H9 (cell line): ENCODE results near the gene HMGB4. TPM values are rescaled to one million over a fixed set of nuclear protein-coding genes. Genes with fewer than 3 reads are reported as not detected.

Source experiments
- DNase-seq: peaks from one replicate; pipeline ENCODE4 v3.0.0-alpha.2; 2017
- H2AFZ ChIP-seq: one replicate; pipeline ENCODE4 v1.6.1; 2013; ENCODE audit warnings: mild to moderate bottlenecking, low read length, control low read depth, moderate library complexity
- H2AK5ac ChIP-seq: 2 replicates; pipeline ENCODE4 v1.6.1; 2013; ENCODE audit warnings: low read length, control low read depth, mixed read lengths; ENCODE audit not compliant: insufficient read length
- H2BK120ac ChIP-seq: one replicate; pipeline ENCODE4 v1.6.1; 2013; ENCODE audit warnings: low read depth, mild to moderate bottlenecking, low read length, control low read depth, inconsistent platforms; ENCODE audit not compliant: poor library complexity, severe bottlenecking
- H2BK12ac ChIP-seq: 2 replicates; pipeline ENCODE4 v1.6.1; 2013; ENCODE audit warnings: low read length, control low read depth, mixed read lengths, low read depth; ENCODE audit not compliant: insufficient read length
- H2BK15ac ChIP-seq: 2 replicates; pipeline ENCODE4 v1.6.1; 2013; ENCODE audit warnings: low read depth, low read length, control low read depth
- H2BK20ac ChIP-seq: one replicate; pipeline ENCODE4 v1.6.1; 2013; ENCODE audit warnings: low read depth, mild to moderate bottlenecking, low read length, control low read depth, inconsistent platforms; ENCODE audit not compliant: poor library complexity, severe bottlenecking
- H2BK5ac ChIP-seq: 2 replicates; pipeline ENCODE4 v1.6.1; 2013; ENCODE audit warnings: low read length, control low read depth, mixed read lengths; ENCODE audit not compliant: insufficient read length
- H3K14ac ChIP-seq: 2 replicates; pipeline ENCODE4 v1.6.1; 2013; ENCODE audit warnings: low read length, control low read depth; ENCODE audit not compliant: insufficient read depth
- H3K18ac ChIP-seq: 2 replicates; pipeline ENCODE4 v1.6.1; 2013; ENCODE audit warnings: low read depth, mild to moderate bottlenecking, mixed read lengths, low read length, control low read depth; ENCODE audit not compliant: insufficient read length
- H3K23ac ChIP-seq: 2 replicates; pipeline ENCODE4 v1.6.1; 2013; ENCODE audit warnings: low read length, control low read depth, mixed read lengths, low read depth; ENCODE audit not compliant: insufficient read length
- H3K23me2 ChIP-seq: 2 replicates; pipeline ENCODE4 v1.6.1; 2013; ENCODE audit warnings: low read depth, mild to moderate bottlenecking, mixed read lengths, low read length, control low read depth; ENCODE audit not compliant: insufficient read length, poor library complexity, severe bottlenecking
- H3K27ac ChIP-seq: 2 replicates; pipeline ENCODE4 v1.5.1; 2013; ENCODE audit warnings: low read length, control low read depth, mixed read lengths, low read depth; ENCODE audit not compliant: insufficient read length
- H3K27me3 ChIP-seq: 2 replicates; pipeline ENCODE4 v1.6.1; 2013; ENCODE audit warnings: low read length, control low read depth, inconsistent platforms; ENCODE audit not compliant: insufficient read depth
- H3K4ac ChIP-seq: 2 replicates; pipeline ENCODE4 v1.6.1; 2013; ENCODE audit warnings: low read depth, mild to moderate bottlenecking, control low read depth, inconsistent platforms, low read length, moderate library complexity
- H3K4me1 ChIP-seq: 2 replicates; pipeline ENCODE4 v1.6.1; 2013; ENCODE audit warnings: low read length, control low read depth, inconsistent platforms; ENCODE audit not compliant: insufficient read depth
- H3K4me2 ChIP-seq: 2 replicates; pipeline ENCODE4 v1.6.1; 2013; ENCODE audit warnings: low read length, control low read depth, mixed read lengths; ENCODE audit not compliant: insufficient read length, insufficient read depth
- H3K56ac ChIP-seq: 2 replicates; pipeline ENCODE4 v1.6.1; 2013; ENCODE audit warnings: low read depth, mild to moderate bottlenecking, mixed read lengths, low read length, control low read depth; ENCODE audit not compliant: insufficient read length
- H3K79me1 ChIP-seq: 2 replicates; pipeline ENCODE4 v1.6.1; 2013; ENCODE audit warnings: low read depth, mild to moderate bottlenecking, moderate library complexity, low read length, control low read depth, inconsistent platforms; ENCODE audit not compliant: insufficient read depth, poor library complexity, severe bottlenecking
- H3K79me2 ChIP-seq: 2 replicates; pipeline ENCODE4 v1.6.1; 2013; ENCODE audit warnings: low read length, control low read depth, inconsistent platforms; ENCODE audit not compliant: insufficient read depth
- H3K9ac ChIP-seq: 2 replicates; pipeline ENCODE4 v1.6.1; 2013; ENCODE audit warnings: low read length, control low read depth, mixed read lengths; ENCODE audit not compliant: insufficient read length; ENCODE audit errors: extremely low read depth
- H3K9me3 ChIP-seq: one replicate; pipeline ENCODE4 v1.6.1; 2013; ENCODE audit warnings: low read depth, low read length, inconsistent platforms; ENCODE audit not compliant: control insufficient read depth
- H3T11ph ChIP-seq: one replicate; pipeline ENCODE4 v1.6.1; 2013; ENCODE audit warnings: mild to moderate bottlenecking, low read length, control low read depth, inconsistent platforms
- H4K20me1 ChIP-seq: one replicate; pipeline ENCODE4 v1.6.1; 2013; ENCODE audit not compliant: control insufficient read depth, insufficient read length, insufficient read depth
- H4K5ac ChIP-seq: 2 replicates; pipeline ENCODE4 v1.6.1; 2013; ENCODE audit warnings: low read depth, mild to moderate bottlenecking, mixed read lengths, low read length, control low read depth; ENCODE audit not compliant: insufficient read length
- H4K8ac ChIP-seq: replicated peaks from 2 replicates; pipeline ENCODE4 v1.6.1; 2013; ENCODE audit warnings: low read length, control low read depth, mixed read lengths, low read depth; ENCODE audit not compliant: insufficient read length
- H4K91ac ChIP-seq: 2 replicates; pipeline ENCODE4 v1.6.1; 2013; ENCODE audit warnings: low read depth, mild to moderate bottlenecking, moderate library complexity, mixed read lengths, low read length, control low read depth; ENCODE audit not compliant: insufficient read length
- H3K27ac Mint-ChIP-seq, 3 experiments: 2 replicates in 2 of 3; 3 replicates in 1 of 3; pipeline ENCODE4 v1.8.0; 2020 to 2021; ENCODE audit warnings: mixed read lengths in 3 of 3, mild to moderate bottlenecking in 1 of 3, moderate library complexity in 1 of 3
- H3K27me3 Mint-ChIP-seq: 2 replicates; pipeline ENCODE4 v1.8.0; 2021; ENCODE audit warnings: low read depth, mild to moderate bottlenecking, moderate library complexity, mixed read lengths
- H3K36me3 Mint-ChIP-seq, 3 experiments: 2 replicates in 2 of 3; 3 replicates in 1 of 3; pipeline ENCODE4 v1.8.0; 2020 to 2021; ENCODE audit warnings: low read depth in 3 of 3, mixed read lengths in 3 of 3; ENCODE audit not compliant: insufficient read depth in 1 of 3
- H3K4me1 Mint-ChIP-seq, 2 experiments: 2 replicates each; pipeline ENCODE4 v1.8.0; 2020; ENCODE audit warnings: mixed read lengths in 2 of 2
- H3K4me3 Mint-ChIP-seq, 2 experiments: 2 replicates in 1 of 2; 3 replicates in 1 of 2; pipeline ENCODE4 v1.8.0; 2020 to 2021; ENCODE audit warnings: mild to moderate bottlenecking in 2 of 2, mixed read lengths in 2 of 2, moderate library complexity in 1 of 2
- H3K9me3 Mint-ChIP-seq, 2 experiments: 2 replicates in 1 of 2; 3 replicates in 1 of 2; pipeline ENCODE4 v1.8.0; 2020; ENCODE audit warnings: mild to moderate bottlenecking in 2 of 2, mixed read lengths in 2 of 2, moderate library complexity in 1 of 2
- WGBS: extraction: QIAGEN DNeasy Blood & Tissue Kit; methylation state at CpG from one replicate; pipeline ENCODE4 v1.1.7; 2013; ENCODE audit warnings: missing lambda C conversion rate, low lambda C conversion rate, mixed read lengths; ENCODE audit not compliant: insufficient read length; ENCODE audit errors: extremely low coverage; 5-methylcytosine and 5-hydroxymethylcytosine counted together
- total RNA-seq: library from RNA; stranded (reverse); gene quantifications from 2 replicates; pipeline ENCODE4 v1.2.1, GENCODE V29; 2021
- TF ChIP-seq, protein P1 (sequence below): fragments of 200-600 bp; sonication (generic); conservative IDR thresholded peaks from 3 replicates; pipeline ENCODE4 v1.8.0; 2021; ENCODE audit warnings: antibody characterized with exemption, mild to moderate bottlenecking

HMGB4 gene
- total RNA-seq, 1 experiment from 2014 or later = not detected

DNA sequence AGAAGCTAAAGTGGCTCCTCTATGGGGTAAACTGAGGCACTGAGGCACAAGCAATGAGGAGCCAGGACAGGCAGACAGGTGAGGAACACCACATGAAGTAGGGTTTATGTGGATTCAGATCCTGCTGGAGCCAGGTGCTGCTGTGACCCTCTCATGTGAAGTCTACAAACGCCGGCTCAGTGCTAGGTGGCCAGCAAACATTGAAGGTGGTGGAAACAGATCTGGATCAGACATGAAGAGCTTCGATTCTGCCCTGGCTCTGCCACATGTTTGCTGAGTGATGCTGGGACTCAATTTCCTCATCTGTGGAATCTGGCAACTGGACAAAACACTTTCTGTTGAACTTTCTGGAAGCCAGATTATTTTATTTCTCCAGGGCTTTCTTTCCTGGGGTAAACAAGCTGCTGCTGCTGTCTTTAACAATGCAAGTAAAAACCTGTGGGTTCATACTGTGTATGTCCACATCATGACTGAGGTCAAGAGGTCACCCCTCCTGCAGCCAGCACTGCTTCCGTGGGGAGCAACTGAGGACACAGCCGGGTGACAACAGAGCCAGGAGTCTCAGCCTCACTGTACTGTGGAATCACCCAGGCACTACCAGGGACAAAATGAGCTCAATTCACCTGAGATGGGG lies 33.3 kb downstream of the HMGB4 start:
- Histone ChIP-seq H3K4me2 (no peak overlapping the region), H3T11ph (no peak overlapping the region), H3K14ac (no peak overlapping the region), H3K9ac (no peak overlapping the region), H2BK5ac (no peak overlapping the region), H3K18ac (no peak overlapping the region), H4K91ac (no peak overlapping the region), H3K4ac (no peak overlapping the region), H3K79me2 (no peaks in the 10 kb centered on the region), H4K8ac (no peak overlapping the region), H4K20me1 (no peaks in the 10 kb centered on the region), H2AFZ (no peak overlapping the region), H3K23me2 (no peaks in the 10 kb centered on the region), H3K9me3 (no peaks in the 10 kb centered on the region), H2BK12ac (no peak overlapping the region), H3K56ac (no peak overlapping the region), H4K5ac (no peak overlapping the region), H3K4me1 (no peaks in the 10 kb centered on the region), H3K23ac (no peak overlapping the region), H2BK120ac (no peak overlapping the region), H3K79me1 (no peaks in the 10 kb centered on the region), H2BK15ac (no peak overlapping the region), H3K27me3 (no peaks in the 10 kb centered on the region), H2AK5ac (no peak overlapping the region), H3K27ac (no peak overlapping the region), H2BK20ac (no peak overlapping the region)
- peaks cover 8 to 13% of the 10 kb centered on the region in 2 experiments for H3K4me1 Mint-ChIP-seq
- peaks cover 0 to 3% (median 0%) of the 10 kb centered on the region in 3 experiments; a peak in 1 of 7 replicates for H3K36me3 Mint-ChIP-seq
- H3K27ac Mint-ChIP-seq = no peak overlapping the region
- TF ChIP-seq, protein P1, sequence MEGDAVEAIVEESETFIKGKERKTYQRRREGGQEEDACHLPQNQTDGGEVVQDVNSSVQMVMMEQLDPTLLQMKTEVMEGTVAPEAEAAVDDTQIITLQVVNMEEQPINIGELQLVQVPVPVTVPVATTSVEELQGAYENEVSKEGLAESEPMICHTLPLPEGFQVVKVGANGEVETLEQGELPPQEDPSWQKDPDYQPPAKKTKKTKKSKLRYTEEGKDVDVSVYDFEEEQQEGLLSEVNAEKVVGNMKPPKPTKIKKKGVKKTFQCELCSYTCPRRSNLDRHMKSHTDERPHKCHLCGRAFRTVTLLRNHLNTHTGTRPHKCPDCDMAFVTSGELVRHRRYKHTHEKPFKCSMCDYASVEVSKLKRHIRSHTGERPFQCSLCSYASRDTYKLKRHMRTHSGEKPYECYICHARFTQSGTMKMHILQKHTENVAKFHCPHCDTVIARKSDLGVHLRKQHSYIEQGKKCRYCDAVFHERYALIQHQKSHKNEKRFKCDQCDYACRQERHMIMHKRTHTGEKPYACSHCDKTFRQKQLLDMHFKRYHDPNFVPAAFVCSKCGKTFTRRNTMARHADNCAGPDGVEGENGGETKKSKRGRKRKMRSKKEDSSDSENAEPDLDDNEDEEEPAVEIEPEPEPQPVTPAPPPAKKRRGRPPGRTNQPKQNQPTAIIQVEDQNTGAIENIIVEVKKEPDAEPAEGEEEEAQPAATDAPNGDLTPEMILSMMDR = no peak
- no peak for DNase-seq
- H3K9me3 Mint-ChIP-seq = peaks cover 2 to 3% of the 10 kb centered on the region in 2 experiments; a peak in 2 of 5 replicates
- H3K4me3 Mint-ChIP-seq = no peak overlapping the region
- H3K27me3 Mint-ChIP-seq = peaks cover 1% of the 10 kb centered on the region; the same call in 1 of the 2 replicates
- WGBS = no CpG with 5 or more reads among the region's 5 CpGs
